Measurements from ENCODE around the gene GPR156.

Gene GPR156

DNA sequence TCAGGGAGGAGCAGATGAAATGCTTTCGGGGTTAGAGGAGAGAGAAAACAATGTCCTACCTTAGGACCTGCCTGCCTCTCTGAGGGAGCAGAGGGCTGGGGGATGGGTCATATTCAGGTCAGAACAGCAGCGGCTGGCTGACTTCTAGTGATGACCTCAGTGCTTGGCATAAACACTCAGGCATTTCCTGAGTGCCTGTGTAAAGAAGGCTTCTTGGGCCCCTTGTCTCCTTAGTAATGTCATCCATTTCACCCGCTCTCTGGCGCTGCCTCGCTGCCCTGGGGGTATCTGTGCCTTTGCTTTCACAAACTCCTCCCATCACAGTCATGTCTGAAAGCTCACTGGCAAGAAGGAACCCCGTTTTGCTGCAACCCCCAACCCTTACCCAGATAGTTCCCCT, 107.9 kb downstream of the GPR156 start:
- H3K4me1 ChIP-seq (ENCODE audit: control insufficient read depth, insufficient read depth, low read length), result no peaks in the 10 kb centered on the region
- no peak overlapping the region for H3K27ac ChIP-seq (ENCODE audit: low read length)
- H3K27me3 ChIP-seq (ENCODE audit: control insufficient read depth, insufficient read depth, low read length), result no peaks in the 10 kb centered on the region
- no CpG with 5 or more reads among the region's 6 CpGs for WGBS (ENCODE audit: insufficient coverage, insufficient read length)
- DNase-seq (ENCODE audit: low read depth, low spot score), result no peak
- H3K36me3 ChIP-seq (ENCODE audit: control insufficient read depth, insufficient read depth, low read length), result no peaks in the 10 kb centered on the region
- no peaks in the 10 kb centered on the region for H3K9me3 ChIP-seq (ENCODE audit: control insufficient read depth, insufficient read depth, low read length)
- no peak overlapping the region for H3K4me3 ChIP-seq (ENCODE audit: low read length)

DNA sequence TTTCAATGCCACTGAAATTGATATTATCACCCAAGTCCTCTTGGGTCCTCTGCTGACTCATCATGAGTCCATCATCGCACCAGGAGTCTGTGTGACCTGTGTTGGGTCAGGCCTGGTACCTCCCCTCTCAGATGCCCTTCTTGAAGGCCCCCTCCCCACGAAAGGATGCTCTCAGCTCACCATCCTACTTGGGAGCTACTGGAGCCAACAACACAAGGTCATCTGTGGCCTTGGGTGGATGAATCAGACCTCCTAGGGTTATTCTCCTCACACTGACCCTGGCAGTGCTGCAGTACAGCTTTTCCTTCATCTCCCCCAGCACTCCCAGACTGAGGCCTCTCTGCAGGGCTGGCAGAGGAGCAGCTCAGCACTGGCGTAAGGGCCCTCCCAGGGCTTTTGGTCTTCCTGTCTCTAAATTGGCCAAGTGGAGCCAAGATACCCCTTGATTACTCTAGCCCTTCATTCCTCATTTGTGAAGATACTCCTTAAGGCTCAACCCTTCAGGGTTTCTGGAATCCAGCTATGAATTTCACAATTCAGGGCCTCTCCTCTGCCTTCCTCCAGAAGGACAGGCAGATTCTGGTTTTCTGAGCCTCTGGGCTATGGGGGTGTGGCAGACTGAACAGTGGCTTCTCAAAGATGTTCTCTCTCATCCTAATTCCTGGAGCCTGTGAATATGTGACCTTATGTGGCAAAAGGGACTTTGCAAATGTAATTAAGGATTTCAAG, 110.0 kb downstream of the GPR156 start:
- no peak for DNase-seq (ENCODE audit: low read depth, low spot score)
- Histone ChIP-seq H3K27ac (ENCODE audit: low read length) (no peak overlapping the region), H3K4me1 (ENCODE audit: control insufficient read depth, insufficient read depth, low read length) (no peaks in the 10 kb centered on the region), H3K27me3 (ENCODE audit: control insufficient read depth, insufficient read depth, low read length) (no peaks in the 10 kb centered on the region), H3K4me3 (ENCODE audit: low read length) (no peak overlapping the region), H3K36me3 (ENCODE audit: control insufficient read depth, insufficient read depth, low read length) (no peaks in the 10 kb centered on the region), H3K9me3 (ENCODE audit: control insufficient read depth, insufficient read depth, low read length) (no peaks in the 10 kb centered on the region)
- WGBS (ENCODE audit: insufficient coverage, insufficient read length), result no CpG with 5 or more reads among the region's 3 CpGs

DNA sequence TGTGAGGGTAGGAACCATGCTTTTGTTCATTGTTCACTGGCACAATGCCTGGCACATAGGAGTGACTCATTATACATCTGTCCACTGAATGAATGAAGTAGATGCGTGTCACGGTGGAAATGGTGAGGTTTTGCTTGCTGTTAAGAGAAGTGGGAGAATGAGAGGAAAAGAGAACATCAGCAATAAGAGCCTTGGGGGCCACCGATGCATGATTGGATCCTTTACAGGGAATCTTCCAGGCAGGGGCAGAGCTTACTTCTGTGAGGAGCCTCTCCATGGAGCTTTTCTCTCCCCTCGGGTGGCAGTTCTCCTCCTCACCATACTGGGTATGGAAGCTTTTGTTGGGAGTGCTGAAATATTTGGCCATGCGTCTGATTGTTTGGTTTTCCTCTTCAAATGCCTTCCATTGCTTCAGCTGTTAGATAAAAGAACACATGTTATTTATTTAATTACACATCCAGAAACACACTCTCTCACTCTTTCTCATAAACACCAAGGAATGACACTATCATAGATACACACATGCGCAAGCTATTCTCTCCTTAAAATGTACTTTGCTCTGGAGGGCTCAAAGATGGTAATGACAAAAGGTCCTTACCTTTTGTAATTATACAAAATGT, 111.9 kb downstream of the GPR156 start:
- no peaks in the 10 kb centered on the region for H3K36me3 ChIP-seq (ENCODE audit: control insufficient read depth, insufficient read depth, low read length)
- no CpG with 5 or more reads among the region's 6 CpGs for WGBS (ENCODE audit: insufficient coverage, insufficient read length)
- DNase-seq (ENCODE audit: low read depth, low spot score), result no peak
- no peaks in the 10 kb centered on the region for H3K4me1 ChIP-seq (ENCODE audit: control insufficient read depth, insufficient read depth, low read length)
- H3K9me3 ChIP-seq (ENCODE audit: control insufficient read depth, insufficient read depth, low read length), result no peaks in the 10 kb centered on the region
- H3K27ac ChIP-seq (ENCODE audit: low read length), result no peak overlapping the region
- no peaks in the 10 kb centered on the region for H3K27me3 ChIP-seq (ENCODE audit: control insufficient read depth, insufficient read depth, low read length)
- no peak overlapping the region for H3K4me3 ChIP-seq (ENCODE audit: low read length)

DNA sequence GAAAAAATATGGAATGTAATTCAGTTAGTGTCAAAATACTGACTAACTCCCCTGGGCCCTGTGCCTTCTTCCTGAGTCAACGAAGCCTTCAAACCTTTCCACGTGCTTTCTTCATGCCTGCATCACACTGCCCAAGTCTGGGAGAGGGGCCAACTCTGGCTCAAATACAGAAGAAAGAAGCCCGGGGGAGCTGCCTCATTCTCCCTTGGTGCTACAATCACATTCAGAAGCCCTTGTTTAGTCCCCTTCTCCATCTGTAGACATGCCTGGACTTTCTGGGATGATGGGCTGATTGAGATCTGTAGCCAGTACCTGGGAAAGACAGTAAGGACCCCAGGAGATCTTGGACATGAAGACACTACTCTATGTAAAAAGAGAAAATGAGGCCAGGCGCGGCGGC, 113.0 kb downstream of the GPR156 start:
- Histone ChIP-seq H3K27ac (ENCODE audit: low read length) (no peak overlapping the region), H3K4me3 (ENCODE audit: low read length) (no peak overlapping the region), H3K4me1 (ENCODE audit: control insufficient read depth, insufficient read depth, low read length) (no peaks in the 10 kb centered on the region), H3K36me3 (ENCODE audit: control insufficient read depth, insufficient read depth, low read length) (no peaks in the 10 kb centered on the region), H3K27me3 (ENCODE audit: control insufficient read depth, insufficient read depth, low read length) (no peaks in the 10 kb centered on the region), H3K9me3 (ENCODE audit: control insufficient read depth, insufficient read depth, low read length) (no peaks in the 10 kb centered on the region)
- DNase-seq (ENCODE audit: low read depth, low spot score), result no peak
- WGBS (ENCODE audit: insufficient coverage, insufficient read length), result no CpG with 5 or more reads among the region's 6 CpGs

DNA sequence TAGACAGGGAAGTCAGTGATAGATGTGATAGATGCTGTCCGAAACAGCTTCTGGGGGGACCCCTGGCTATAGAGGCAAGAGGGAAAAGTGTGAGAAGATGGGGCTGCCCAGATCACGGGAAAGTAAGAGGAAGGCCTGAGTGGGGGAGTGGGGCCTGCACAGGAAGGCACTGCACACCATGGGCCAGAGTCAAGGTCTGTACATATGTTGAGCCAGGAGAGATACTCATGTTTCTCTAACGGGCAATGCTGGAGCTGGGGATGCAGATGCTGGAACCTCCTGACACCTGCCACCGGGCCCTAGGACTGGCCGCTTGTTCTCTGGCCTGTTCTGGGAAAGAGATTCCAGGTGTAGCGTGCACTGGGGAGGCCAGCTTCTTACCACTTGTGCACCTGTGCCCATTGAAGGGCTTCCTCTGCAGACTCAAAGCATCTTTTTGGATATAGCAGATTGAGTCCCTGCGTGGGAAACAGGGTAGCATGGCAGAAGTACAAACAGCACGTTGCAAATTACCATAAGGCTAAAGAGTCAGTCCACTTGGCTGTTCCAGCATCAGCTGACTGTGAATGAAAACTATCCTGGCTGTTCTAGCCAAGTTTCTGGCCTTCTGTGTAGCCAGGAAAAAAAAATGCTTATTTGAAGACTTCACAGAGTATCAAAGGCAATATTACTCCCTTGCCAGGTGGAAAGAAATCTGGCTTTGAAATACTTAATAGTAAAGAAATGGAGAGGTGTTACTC, 113.7 kb downstream of the GPR156 start:
- H3K36me3 ChIP-seq (ENCODE audit: control insufficient read depth, insufficient read depth, low read length), result no peaks in the 10 kb centered on the region
- no peaks in the 10 kb centered on the region for H3K9me3 ChIP-seq (ENCODE audit: control insufficient read depth, insufficient read depth, low read length)
- DNase-seq (ENCODE audit: low read depth, low spot score), result no peak
- H3K27me3 ChIP-seq (ENCODE audit: control insufficient read depth, insufficient read depth, low read length), result no peaks in the 10 kb centered on the region
- WGBS (ENCODE audit: insufficient coverage, insufficient read length), result no CpG with 5 or more reads among the region's 8 CpGs
- H3K4me1 ChIP-seq (ENCODE audit: control insufficient read depth, insufficient read depth, low read length), result no peaks in the 10 kb centered on the region
- no peak overlapping the region for H3K27ac ChIP-seq (ENCODE audit: low read length)
- H3K4me3 ChIP-seq (ENCODE audit: low read length), result no peak overlapping the region

DNA sequence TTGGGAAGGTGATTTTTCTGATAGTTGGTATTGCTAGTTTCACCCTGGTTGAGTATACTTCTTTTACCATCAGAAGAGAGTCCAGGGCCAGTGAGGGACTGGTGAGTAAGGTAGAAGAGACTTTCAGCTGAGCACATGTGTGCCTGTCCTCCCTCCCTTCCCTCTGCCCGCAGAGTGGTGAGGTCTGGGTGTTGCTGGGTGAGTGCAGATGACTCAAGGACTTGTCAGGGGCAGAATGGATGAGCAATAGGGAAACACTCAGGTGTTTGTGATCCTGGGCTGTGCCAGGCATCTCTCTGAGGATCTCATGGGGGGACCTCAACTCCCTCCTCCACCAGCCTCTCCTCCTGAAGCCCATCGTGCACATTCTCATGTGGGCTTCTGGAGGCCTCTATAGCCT, 114.8 kb downstream of the GPR156 start:
- Histone ChIP-seq H3K27me3 (ENCODE audit: control insufficient read depth, insufficient read depth, low read length) (no peaks in the 10 kb centered on the region), H3K4me3 (ENCODE audit: low read length) (no peak overlapping the region), H3K27ac (ENCODE audit: low read length) (no peak overlapping the region), H3K36me3 (ENCODE audit: control insufficient read depth, insufficient read depth, low read length) (no peaks in the 10 kb centered on the region), H3K9me3 (ENCODE audit: control insufficient read depth, insufficient read depth, low read length) (no peaks in the 10 kb centered on the region), H3K4me1 (ENCODE audit: control insufficient read depth, insufficient read depth, low read length) (no peaks in the 10 kb centered on the region)
- no CpG with 5 or more reads among the region's 2 CpGs for WGBS (ENCODE audit: insufficient coverage, insufficient read length)
- no peak for DNase-seq (ENCODE audit: low read depth, low spot score)

DNA sequence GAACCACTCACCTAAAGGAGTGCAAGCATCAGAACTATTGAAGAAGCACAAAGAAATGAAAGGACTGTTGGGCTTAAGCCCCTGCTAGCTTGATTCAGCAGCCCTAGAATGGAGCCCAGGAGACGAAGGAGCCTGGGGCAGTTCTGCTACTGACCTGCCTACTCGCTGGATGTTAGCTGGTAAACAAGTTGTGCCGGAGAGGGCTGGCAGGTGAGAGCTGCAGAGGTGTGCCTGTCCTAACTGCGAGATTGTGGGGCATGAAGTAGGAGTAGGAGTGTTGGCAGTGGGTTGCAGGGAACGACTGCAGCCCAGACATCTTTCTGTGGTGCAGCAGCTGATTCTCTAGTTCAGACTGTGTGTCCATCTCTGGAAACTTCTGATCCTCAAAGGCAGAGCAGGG, 115.6 kb downstream of the GPR156 start:
- no peak overlapping the region for H3K4me3 ChIP-seq (ENCODE audit: low read length)
- H3K27ac ChIP-seq (ENCODE audit: low read length), result no peak overlapping the region
- no CpG with 5 or more reads among the region's 5 CpGs for WGBS (ENCODE audit: insufficient coverage, insufficient read length)
- H3K36me3 ChIP-seq (ENCODE audit: control insufficient read depth, insufficient read depth, low read length), result no peaks in the 10 kb centered on the region
- no peaks in the 10 kb centered on the region for H3K4me1 ChIP-seq (ENCODE audit: control insufficient read depth, insufficient read depth, low read length)
- DNase-seq (ENCODE audit: low read depth, low spot score), result no peak
- no peaks in the 10 kb centered on the region for H3K27me3 ChIP-seq (ENCODE audit: control insufficient read depth, insufficient read depth, low read length)
- H3K9me3 ChIP-seq (ENCODE audit: control insufficient read depth, insufficient read depth, low read length), result no peaks in the 10 kb centered on the region

DNA sequence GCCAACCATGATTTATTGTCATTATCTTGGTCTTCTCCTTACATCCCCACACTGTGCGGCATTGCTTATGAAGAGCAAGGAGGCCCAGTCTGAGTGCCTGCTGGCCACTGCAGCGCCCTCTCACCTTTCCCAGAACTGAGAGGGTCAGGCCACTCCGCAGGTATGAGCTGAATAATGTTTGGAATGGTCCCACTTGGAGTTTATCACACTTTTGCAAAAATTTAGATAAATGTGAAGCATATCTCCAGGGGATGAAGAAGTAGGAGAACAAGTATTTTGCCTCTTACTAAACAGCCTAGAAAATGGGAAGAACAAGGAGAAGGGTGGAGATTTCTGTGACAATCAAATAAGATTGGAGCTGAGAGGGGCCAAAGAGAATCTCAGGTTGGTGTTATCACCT, 116.4 kb downstream of the GPR156 start:
- no peaks in the 10 kb centered on the region for H3K36me3 ChIP-seq (ENCODE audit: control insufficient read depth, insufficient read depth, low read length)
- no peaks in the 10 kb centered on the region for H3K9me3 ChIP-seq (ENCODE audit: control insufficient read depth, insufficient read depth, low read length)
- no peaks in the 10 kb centered on the region for H3K27me3 ChIP-seq (ENCODE audit: control insufficient read depth, insufficient read depth, low read length)
- no peaks in the 10 kb centered on the region for H3K4me1 ChIP-seq (ENCODE audit: control insufficient read depth, insufficient read depth, low read length)
- no CpG with 5 or more reads among the region's 3 CpGs for WGBS (ENCODE audit: insufficient coverage, insufficient read length)
- DNase-seq (ENCODE audit: low read depth, low spot score), result no peak
- no peak overlapping the region for H3K4me3 ChIP-seq (ENCODE audit: low read length)
- H3K27ac ChIP-seq (ENCODE audit: low read length), result no peak overlapping the region

DNA sequence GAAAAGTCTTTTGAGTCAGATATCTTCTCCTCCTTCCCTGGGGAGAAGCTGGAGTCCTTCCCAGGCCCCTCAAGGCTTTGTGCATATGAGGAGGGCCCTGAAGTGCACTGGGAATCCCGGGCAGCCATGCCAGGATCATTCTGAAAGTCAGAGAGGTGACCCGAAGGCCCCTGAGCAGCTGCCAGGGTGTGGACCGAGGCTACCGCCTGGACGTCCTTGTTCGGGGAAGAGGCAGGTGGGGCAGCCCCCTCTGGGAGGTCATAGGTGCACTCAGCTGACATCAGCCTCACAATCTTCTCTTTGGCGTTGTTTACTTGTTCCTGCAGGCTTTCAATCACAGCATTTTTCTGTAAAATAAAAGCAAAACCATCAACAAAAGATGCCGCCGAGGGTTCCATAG, 117.0 kb downstream of the GPR156 start:
- WGBS (ENCODE audit: insufficient coverage, insufficient read length), result no CpG with 5 or more reads among the region's 9 CpGs

DNA sequence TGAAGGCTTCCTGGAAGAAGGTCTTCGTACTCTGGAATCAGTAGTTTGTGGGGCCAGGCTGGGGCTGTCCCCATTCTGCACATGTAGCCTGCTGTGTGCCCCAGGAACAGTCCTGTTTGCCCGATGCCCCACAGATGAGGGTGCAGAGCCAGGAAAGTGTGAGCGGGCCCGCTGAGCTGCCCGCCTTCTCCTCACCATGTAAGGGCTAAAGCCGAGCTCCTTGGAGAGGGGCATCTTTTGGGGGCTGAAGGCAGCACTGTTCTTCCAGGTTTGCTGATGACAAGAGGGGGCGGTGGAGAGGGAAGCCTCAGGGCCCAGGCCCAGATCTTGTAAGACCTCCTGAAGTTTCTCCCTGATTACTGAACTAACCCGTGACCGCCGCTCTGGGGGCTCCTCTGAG, 117.5 kb downstream of the GPR156 start:
- WGBS (ENCODE audit: insufficient coverage, insufficient read length), result no CpG with 5 or more reads among the region's 10 CpGs
- Histone ChIP-seq H3K9me3 (ENCODE audit: control insufficient read depth, insufficient read depth, low read length) (no peaks in the 10 kb centered on the region), H3K27ac (ENCODE audit: low read length) (no peak overlapping the region), H3K4me1 (ENCODE audit: control insufficient read depth, insufficient read depth, low read length) (no peaks in the 10 kb centered on the region), H3K27me3 (ENCODE audit: control insufficient read depth, insufficient read depth, low read length) (no peaks in the 10 kb centered on the region), H3K36me3 (ENCODE audit: control insufficient read depth, insufficient read depth, low read length) (no peaks in the 10 kb centered on the region), H3K4me3 (ENCODE audit: low read length) (no peak overlapping the region)
- no peak for DNase-seq (ENCODE audit: low read depth, low spot score)

More for the DNA sequence above, 117.0 kb downstream of the GPR156 start:
- Histone ChIP-seq H3K4me1 (ENCODE audit: control insufficient read depth, insufficient read depth, low read length) (no peaks in the 10 kb centered on the region), H3K36me3 (ENCODE audit: control insufficient read depth, insufficient read depth, low read length) (no peaks in the 10 kb centered on the region), H3K27ac (ENCODE audit: low read length) (no peak overlapping the region), H3K4me3 (ENCODE audit: low read length) (no peak overlapping the region), H3K27me3 (ENCODE audit: control insufficient read depth, insufficient read depth, low read length) (no peaks in the 10 kb centered on the region), H3K9me3 (ENCODE audit: control insufficient read depth, insufficient read depth, low read length) (no peaks in the 10 kb centered on the region)
- no peak for DNase-seq (ENCODE audit: low read depth, low spot score)

Data from iPS DF 6.9 (cell line).